ENCODE results near the gene IL17REL.

GRCh38 chr22:50058061-50058905, 45.7 kb upstream of the IL17REL start, which contains the start of gene TTLL8:
- TF ChIP-seq POLR2A (IDR thresholded peaks at IDR 0.05): no peak
- TF ChIP-seq, protein P1, sequence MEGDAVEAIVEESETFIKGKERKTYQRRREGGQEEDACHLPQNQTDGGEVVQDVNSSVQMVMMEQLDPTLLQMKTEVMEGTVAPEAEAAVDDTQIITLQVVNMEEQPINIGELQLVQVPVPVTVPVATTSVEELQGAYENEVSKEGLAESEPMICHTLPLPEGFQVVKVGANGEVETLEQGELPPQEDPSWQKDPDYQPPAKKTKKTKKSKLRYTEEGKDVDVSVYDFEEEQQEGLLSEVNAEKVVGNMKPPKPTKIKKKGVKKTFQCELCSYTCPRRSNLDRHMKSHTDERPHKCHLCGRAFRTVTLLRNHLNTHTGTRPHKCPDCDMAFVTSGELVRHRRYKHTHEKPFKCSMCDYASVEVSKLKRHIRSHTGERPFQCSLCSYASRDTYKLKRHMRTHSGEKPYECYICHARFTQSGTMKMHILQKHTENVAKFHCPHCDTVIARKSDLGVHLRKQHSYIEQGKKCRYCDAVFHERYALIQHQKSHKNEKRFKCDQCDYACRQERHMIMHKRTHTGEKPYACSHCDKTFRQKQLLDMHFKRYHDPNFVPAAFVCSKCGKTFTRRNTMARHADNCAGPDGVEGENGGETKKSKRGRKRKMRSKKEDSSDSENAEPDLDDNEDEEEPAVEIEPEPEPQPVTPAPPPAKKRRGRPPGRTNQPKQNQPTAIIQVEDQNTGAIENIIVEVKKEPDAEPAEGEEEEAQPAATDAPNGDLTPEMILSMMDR (IDR thresholded peaks at IDR 0.05): no peak
